ENCODE measurements around the gene MYO15B. TPM values are rescaled to one million over a fixed set of nuclear protein-coding genes. Genes with fewer than 3 reads are reported as not detected.

Gene MYO15B
- total and polyA plus RNA-seq, 2 donors (not counting 1 experiment from before 2014, with no cell fraction given) = 452 to 1,019 TPM

GRCh38 chr17:75638893-75639292, 51.3 kb downstream of the MYO15B start:
- H3K79me2 ChIP-seq (ENCODE audit: control insufficient read depth, insufficient read depth, low read length) = no peaks in the 10 kb centered on the region
- Mint-ChIP-seq H3K4me1 (peaks cover 2% of the 10 kb centered on the region), H3K27me3 (no peaks in the 10 kb centered on the region), H3K9me3 (ENCODE audit: insufficient read depth) (no peaks in the 10 kb centered on the region), H3K27ac (no peak overlapping the region), H3K4me3 (no peak overlapping the region)
- POLR2A ChIA-PET = no interaction called here
- no peak overlapping the region for H3K9ac ChIP-seq (ENCODE audit: low read length)
- TF ChIP-seq, protein P1, sequence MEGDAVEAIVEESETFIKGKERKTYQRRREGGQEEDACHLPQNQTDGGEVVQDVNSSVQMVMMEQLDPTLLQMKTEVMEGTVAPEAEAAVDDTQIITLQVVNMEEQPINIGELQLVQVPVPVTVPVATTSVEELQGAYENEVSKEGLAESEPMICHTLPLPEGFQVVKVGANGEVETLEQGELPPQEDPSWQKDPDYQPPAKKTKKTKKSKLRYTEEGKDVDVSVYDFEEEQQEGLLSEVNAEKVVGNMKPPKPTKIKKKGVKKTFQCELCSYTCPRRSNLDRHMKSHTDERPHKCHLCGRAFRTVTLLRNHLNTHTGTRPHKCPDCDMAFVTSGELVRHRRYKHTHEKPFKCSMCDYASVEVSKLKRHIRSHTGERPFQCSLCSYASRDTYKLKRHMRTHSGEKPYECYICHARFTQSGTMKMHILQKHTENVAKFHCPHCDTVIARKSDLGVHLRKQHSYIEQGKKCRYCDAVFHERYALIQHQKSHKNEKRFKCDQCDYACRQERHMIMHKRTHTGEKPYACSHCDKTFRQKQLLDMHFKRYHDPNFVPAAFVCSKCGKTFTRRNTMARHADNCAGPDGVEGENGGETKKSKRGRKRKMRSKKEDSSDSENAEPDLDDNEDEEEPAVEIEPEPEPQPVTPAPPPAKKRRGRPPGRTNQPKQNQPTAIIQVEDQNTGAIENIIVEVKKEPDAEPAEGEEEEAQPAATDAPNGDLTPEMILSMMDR (IDR thresholded peaks at IDR 0.05) = no peak
- TF ChIP-seq EZH2 (IDR thresholded peaks at IDR 0.05; ENCODE audit: borderline replicate concordance, insufficient read depth, low read depth, low read length, poor library complexity, severe bottlenecking) = no peak
- CTCF ChIA-PET = interaction anchor here (0.6 to 19.7 kb wide), 3 partner anchors 15 to 109 kb away, joined by 3 to 389 read pairs (median 7); no protein-coding TSS in a partner anchor
- intact Hi-C loops (cut with micrococcal nuclease) = no loop called here
- H3K27ac ChIP-seq (ENCODE audit: low read length in 2 of 2) = no peak overlapping the region
- H3K9me3 ChIP-seq (ENCODE audit: control extremely low read depth in 1 of 3, control insufficient read depth in 2 of 3, insufficient read depth in 1 of 3, low read length in 2 of 3) = no peaks in the 10 kb centered on the region
- ATAC-seq (ENCODE audit: low read depth) = no peak
- no peak overlapping the region for H3K4me3 ChIP-seq (ENCODE audit: control extremely low read depth in 1 of 5, extremely low read depth in 1 of 5, insufficient read depth in 1 of 5, low read depth in 2 of 5, low read length in 4 of 5)
- H3K36me3 ChIP-seq (replicated peaks in 1 of 2; ENCODE audit: control extremely low read depth in 1 of 2, control insufficient read depth in 1 of 2, extremely low read depth in 1 of 2, insufficient read depth in 2 of 2, low read length in 1 of 2) = peaks cover 2 to 15% of the 10 kb centered on the region in 2 experiments
- no peak for DNase-seq
- no peak overlapping the region for H2AFZ ChIP-seq (ENCODE audit: insufficient read depth, low read depth, low read length, poor library complexity, severe bottlenecking)
- H3K27me3 ChIP-seq (replicated peaks in 1 of 4; ENCODE audit: control extremely low read depth in 1 of 4, control insufficient read depth in 3 of 4, insufficient read depth in 4 of 4, low read length in 3 of 4) = no peaks in the 10 kb centered on the region
- no peak overlapping the region for H3K4me2 ChIP-seq (replicated peaks; ENCODE audit: low read depth, low read length, poor library complexity, severe bottlenecking)
- H3K4me1 ChIP-seq (ENCODE audit: control insufficient read depth in 2 of 2, insufficient read depth in 2 of 2, low read length in 2 of 2) = peaks cover 0 to 4% of the 10 kb centered on the region in 2 donors
- over 99% methylated on average over 13 of the region's 13 CpGs for WGBS (ENCODE audit: insufficient coverage)
- no peaks in the 10 kb centered on the region for H4K20me1 ChIP-seq (ENCODE audit: control insufficient read depth, insufficient read depth, low read length, poor library complexity, severe bottlenecking)

- POLR2A ChIA-PET = no interaction called here
- H3K9me3 ChIP-seq (ENCODE audit: control extremely low read depth in 1 of 3, control insufficient read depth in 2 of 3, insufficient read depth in 1 of 3, low read length in 2 of 3) = no peaks in the 10 kb centered on the region
- H3K27ac ChIP-seq (ENCODE audit: low read length in 2 of 2) = no peak overlapping the region
- H3K79me2 ChIP-seq (ENCODE audit: control insufficient read depth, insufficient read depth, low read length) = no peaks in the 10 kb centered on the region
- H2AFZ ChIP-seq (ENCODE audit: insufficient read depth, low read depth, low read length, poor library complexity, severe bottlenecking) = no peak overlapping the region
- ATAC-seq (ENCODE audit: low read depth) (no peak), DNase-seq (no peak)
- Mint-ChIP-seq H3K27ac (no peak overlapping the region), H3K9me3 (ENCODE audit: insufficient read depth) (no peaks in the 10 kb centered on the region), H3K4me1 (no peaks in the 10 kb centered on the region), H3K4me3 (no peak overlapping the region), H3K27me3 (no peaks in the 10 kb centered on the region)
- no peak overlapping the region for H3K4me2 ChIP-seq (replicated peaks; ENCODE audit: low read depth, low read length, poor library complexity, severe bottlenecking)
- no peak overlapping the region for H3K9ac ChIP-seq (ENCODE audit: low read length)
- no peak overlapping the region for H3K4me3 ChIP-seq (ENCODE audit: control extremely low read depth in 1 of 5, extremely low read depth in 1 of 5, insufficient read depth in 1 of 5, low read depth in 2 of 5, low read length in 4 of 5)
- WGBS (ENCODE audit: insufficient coverage) = no CpG with 5 or more reads among the region's 3 CpGs
- intact Hi-C loops (cut with micrococcal nuclease) = no loop called here
- CTCF ChIA-PET = interaction anchor here (0.6 to 19.7 kb wide), 2 partner anchors 20 to 108 kb away, joined by 3 to 389 read pairs; no protein-coding TSS in a partner anchor
- TF ChIP-seq, protein P1 (IDR thresholded peaks at IDR 0.05) = no peak
- no peak for TF ChIP-seq EZH2 (IDR thresholded peaks at IDR 0.05; ENCODE audit: borderline replicate concordance, insufficient read depth, low read depth, low read length, poor library complexity, severe bottlenecking)
- H4K20me1 ChIP-seq (ENCODE audit: control insufficient read depth, insufficient read depth, low read length, poor library complexity, severe bottlenecking) = no peaks in the 10 kb centered on the region
- no peaks in the 10 kb centered on the region for H3K27me3 ChIP-seq (replicated peaks in 1 of 4; ENCODE audit: control extremely low read depth in 1 of 4, control insufficient read depth in 3 of 4, insufficient read depth in 4 of 4, low read length in 3 of 4)
- peaks cover 2 to 15% of the 10 kb centered on the region in 2 experiments for H3K36me3 ChIP-seq (replicated peaks in 1 of 2; ENCODE audit: control extremely low read depth in 1 of 2, control insufficient read depth in 1 of 2, extremely low read depth in 1 of 2, insufficient read depth in 2 of 2, low read length in 1 of 2)
- no peaks in the 10 kb centered on the region for H3K4me1 ChIP-seq (ENCODE audit: control insufficient read depth in 2 of 2, insufficient read depth in 2 of 2, low read length in 2 of 2)
These were observed 51.7 kb downstream of the MYO15B start for GRCh38 chr17:75639327-75639726.
